Cerebellar cortex (tissue), 1 donor: ENCODE measurements around the gene MARCHF10.

ENCODE experiments used
- DNase-seq: peaks from one replicate; pipeline ENCODE4 v3.0.0-alpha.2; 2015; ENCODE audit warnings: low spot score

Gene MARCHF10

DNA sequence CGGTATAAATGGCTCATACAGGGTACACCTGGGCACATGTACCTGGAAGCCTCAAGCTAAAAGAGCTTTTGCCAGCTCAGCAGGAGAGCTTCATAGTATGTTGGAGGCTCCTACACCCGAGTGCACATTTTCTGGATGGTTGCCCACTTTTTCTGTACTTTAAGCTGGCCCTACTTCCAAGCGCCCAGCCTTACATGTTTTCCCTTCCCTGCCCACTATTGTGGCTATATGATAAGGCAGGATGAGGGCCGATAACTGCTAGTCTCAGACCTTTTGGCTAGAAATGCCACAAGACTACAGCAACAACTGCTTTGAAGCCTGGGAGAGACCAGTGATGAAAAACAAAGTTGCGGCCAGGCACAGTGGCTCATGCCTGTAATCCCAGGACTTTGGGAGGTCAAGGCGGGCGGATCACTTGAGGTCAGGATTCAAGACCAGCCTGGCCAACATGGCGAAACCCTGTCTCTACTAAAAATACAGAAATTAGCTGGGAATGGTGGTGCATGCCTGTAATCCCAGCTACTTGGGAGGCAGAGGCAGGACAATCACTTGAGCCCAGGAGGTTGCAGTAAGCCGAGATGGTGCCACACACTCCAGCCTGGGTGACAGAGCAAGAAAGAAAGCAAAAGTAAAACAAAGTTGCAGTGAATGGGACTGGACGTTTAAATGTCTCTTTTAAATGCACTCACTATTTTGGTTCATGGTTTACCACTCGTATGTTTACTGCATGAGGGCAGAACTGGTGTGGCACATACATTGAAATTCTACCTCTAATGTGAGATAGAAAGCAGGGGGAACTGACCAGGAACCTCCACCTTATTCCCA, 14.2 kb upstream of the MARCHF10 start:
- DNase-seq = no peak

DNA sequence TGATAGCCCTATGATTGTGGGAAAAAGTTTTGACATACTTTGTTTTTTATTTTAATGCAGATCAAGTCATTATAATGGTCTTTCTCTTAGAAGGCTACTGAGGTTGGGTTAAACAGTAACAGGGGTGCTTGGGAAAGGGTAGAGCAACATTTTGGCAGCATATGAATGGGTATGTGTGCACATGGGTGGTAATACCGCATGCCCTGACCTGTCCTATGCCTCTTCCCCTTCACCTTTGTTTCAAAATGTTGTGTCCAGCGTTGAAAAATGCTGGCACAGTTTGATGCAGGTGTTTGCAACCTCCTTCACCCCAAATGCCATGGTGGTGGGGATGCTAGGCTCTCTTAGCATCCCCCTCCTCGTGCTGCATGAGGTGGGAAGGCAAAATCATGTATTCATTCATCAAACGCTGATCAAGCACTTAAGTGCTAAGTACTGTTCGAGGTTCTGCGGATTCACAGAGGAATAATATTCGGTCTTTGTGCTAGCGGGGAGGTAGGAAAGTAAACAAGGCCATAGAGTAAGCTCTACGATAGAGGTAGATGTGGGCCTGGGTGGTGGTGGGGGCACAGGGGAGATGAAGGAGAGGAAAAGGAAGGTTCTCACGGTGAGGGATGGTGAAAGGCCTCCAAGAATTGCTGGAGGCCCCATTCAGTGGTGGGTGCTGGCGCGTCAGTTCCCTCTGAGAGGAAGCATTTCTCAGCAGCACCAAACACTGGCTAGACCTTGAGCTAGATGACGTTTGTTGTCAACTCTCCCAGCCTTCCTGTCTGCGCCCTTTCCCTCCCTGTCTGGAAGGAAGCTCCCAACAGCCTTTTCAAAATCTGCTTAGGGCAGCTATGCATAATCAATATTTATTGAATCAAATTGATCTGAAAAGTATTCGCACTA, 13.3 kb upstream of the MARCHF10 start:
- DNase-seq = no peak

DNA sequence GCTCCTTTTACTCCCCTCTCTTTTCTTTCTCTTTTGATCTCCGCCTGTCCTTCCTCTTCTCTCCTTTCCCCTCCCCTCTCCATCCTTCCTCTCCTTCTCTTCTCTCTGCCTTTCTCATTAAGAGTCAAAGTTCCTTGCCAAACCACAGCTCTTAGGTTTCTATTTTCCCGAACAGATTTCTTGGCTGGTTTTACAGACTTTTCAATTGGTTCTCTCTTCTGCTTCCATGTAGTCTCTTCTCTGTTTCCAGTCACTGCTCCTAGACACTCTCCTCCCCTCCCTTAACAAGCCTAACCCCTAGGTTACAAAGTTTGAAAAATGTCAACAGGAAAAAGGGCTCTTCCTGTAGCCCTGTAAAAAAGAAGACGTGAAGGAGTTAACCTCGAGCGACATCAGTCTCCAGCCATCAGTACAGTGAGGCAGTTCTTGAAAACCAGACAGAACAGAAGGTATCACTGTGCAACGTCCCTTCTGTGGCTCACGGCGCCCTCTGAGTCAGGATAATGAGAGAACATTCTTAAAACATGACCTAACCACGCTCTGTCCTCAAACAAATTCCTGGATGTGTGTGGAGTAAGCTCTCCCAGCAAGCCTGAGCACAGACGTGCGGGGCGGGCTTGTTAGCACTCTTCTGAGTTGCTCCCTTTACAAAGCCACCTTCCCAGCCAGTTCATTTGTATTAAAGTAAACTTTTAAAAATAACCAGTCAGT, 11.6 kb upstream of the MARCHF10 start:
- no peak for DNase-seq

DNA sequence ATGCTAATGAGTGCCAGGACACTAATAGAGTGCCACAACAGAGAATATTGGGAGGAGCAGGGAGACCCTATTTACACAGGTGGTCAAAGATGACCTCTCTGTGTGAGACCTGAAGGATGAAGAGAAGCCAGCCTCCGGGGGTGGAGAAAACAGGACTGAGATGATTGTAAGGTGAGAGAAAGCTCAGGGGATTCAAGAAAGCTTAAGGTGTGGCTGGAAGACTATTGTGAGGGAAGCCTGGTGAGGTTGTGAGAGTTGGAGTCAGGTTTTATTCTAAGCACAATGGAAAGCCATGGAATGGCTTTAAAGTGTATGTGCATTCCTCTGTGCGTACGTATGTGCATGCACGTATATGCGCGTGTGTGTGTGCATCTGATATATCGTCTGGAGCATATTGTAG, 10.4 kb upstream of the MARCHF10 start:
- no peak for DNase-seq

DNA sequence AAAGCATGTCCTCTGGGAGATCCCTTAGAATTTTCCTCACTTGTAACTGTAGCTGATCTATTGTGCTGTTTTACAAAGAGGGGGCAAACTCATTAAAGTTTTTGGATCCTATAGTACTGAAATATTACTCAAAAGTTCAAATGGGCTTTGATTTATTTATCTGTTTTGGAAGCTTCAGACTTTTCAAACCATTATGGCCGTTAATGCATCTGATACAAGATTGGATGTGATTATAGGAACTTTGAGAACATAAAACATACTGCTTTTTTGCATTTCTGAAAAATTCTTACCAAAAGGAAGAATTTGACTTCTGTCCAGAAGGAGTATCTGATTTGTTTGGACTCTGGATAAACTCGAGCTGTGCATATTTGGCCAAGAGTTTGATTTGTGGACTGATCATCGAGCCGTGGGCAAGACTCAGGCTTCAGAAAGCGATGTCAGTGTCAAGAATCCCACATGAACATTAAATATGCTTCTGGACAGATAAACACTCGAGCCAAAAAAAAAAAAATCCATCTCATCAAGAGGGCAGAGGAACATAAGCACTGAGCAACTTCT, 8.2 kb upstream of the MARCHF10 start:
- DNase-seq = no peak

DNA sequence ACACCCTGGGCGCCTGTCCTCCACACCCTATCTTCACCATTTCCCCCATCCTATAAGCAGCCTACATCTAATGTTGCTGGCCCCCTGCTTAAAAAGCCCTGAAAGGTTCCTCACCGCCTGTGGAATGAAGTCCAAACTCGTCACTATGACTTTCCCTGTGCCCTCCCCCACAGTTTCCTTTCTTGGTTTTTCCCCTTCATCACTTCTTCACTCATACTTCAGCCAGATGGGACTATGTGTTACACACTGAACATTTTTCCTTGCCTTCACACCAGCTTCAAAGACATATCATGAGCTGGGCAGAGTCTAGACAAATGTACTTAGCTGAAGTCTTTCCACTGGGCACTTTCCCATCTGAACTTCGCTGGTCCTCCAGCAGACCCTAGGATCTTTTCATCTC, 1.5 kb upstream of the MARCHF10 start:
- no peak for DNase-seq

DNA sequence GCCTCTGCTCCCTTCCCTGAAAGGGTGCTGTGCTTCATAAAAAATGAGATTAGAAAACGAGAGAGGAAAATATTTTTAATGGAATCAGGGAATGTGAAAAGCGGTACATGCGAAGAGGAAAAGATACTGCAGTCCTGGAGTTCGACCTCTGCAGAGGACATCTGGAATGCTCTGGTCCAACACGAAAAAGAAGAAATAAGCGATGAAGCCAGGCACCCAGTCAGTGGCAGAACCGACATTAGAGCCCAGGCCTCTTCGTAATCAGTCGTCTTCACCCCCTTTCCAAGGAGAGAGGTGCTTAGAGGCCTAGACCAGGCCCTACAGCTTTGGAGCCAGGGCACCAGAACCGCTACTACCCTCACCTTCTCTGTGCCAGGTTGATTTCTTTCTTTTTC, 459 bp upstream of the MARCHF10 start:
- no peak for DNase-seq

DNA sequence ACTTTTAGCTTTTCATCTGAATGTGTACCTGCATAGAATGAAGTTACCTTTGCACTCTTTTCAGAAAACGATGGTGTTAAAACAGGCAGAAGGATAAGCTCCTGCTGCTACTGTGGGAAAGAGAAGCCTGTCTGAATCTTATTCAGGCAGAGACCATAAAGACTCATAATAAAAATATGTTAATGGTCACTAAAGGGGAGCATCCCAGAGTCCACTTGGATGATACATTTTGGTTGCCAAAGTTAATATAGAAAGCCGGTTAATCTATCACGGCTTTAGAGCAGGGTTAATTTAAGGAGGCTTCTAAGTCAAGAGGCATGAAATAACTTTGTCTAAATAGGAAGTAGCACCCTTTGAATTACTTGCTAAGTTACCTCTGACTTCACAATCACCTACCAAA, 2.9 kb downstream of the MARCHF10 start:
- no peak for DNase-seq

DNA sequence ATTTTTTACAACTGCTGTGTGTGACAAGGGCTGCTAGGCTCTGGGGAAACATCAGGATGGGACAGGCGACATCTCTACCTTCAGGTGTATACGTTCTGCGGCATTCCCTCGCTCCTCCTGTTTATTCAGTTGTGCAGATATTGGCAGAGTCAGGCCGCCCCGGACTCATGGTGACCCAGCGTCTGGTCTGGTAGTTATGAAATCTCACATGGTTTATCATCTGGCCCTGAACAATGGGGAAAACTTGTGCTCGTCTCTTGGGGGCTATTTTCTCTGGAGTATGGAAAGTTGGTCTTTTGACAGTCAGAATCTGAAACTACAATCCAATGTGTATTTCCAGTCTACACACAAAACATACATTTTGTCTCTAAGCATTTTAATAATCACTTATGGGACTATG, 3.3 kb downstream of the MARCHF10 start:
- DNase-seq = no peak

DNA sequence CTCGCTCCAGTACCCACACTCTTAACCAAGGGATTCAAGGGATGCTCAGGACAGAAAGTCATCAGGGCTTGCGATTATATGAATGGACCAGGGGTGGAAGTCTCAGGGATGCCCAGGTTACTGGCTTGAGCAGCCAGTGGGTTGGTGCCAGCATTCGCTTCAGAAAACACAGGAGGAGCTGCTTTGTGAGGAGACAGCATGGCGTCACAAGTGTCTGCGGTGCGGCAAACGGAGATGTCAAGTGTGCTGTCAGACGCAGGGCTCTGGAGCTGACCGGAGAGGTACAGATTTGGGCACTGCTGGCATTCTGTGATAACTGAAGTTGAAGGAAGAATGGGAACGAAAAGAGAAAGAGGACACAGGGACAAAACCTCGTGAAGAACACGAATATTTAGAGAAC, 4.1 kb downstream of the MARCHF10 start:
- no peak for DNase-seq

DNA sequence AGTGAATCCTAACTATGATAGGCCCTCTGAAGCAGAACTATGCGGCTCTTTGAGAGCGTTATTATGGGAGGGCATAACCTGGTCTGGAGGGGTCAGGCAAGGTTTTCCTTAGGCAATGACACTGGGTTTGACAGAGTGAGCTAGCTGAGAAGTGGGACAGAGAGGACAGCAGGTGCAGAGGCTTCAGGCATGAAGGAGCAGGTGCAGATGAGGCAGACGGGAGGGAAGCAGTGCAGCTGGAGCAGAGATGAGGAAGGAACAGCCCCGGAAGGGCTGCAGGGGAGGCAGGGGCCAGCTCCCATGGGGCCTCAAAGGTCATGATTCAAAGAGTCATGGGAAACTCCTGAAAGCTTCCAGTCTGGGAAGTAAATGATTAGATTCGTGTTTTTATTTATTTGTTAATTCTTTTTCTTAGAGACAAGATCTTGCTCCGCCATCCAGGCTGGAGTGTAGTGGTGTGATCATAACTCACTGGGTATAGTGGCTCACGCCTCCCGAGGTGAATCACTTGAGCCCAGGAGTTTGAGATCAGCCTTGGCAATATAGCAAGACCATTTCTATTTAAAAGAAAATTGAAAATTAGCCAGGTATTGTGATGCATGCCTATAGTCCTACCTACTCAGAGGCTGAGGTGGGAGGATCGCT, 5.4 kb downstream of the MARCHF10 start:
- DNase-seq = no peak

DNA sequence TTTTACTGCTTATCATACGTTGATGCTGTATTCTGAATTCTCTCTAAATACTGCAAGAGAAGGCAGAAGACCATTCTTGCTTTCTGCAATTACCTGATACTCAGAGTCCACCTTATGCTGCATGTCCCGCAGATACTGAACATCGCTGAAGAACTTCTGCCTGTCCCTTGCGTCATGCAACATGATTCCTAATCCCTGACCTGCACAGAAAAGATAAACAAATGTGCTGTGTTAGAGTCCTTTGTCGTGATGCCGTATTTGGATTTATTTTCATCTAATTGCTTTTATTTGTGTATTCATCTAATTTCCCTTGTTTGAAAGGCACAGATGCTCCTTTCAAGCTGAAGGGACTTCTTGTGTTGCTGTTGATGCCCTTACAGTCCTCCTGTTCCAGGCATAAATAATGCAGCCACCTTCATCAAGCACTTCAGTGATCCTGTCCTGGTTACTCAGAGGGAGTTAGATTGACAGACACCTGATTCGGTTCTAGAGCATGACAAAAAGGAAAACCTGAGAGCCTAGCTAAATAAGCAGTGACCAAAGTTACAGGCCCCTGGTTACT, 6.5 kb downstream of the MARCHF10 start:
- no peak for DNase-seq

DNA sequence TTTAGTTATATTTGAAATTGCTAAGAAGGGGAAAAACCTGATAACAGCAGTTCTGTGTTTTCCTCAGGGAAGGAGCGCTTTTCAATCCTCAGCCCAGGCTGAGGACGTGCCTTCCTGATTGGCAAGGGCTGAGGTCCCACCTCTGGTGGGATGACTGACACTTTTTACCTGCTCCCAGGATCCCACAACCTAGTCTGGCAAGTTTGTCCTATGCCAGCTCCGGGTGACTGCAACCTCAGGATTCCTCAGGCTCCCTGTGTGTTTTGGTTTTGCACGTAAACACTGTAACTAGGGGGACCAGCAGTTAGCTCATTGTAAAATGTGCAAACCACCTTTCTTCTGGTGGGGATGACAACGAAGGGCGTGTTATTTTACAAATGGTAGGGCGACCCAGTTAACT, 7.5 kb downstream of the MARCHF10 start:
- no peak for DNase-seq

DNA sequence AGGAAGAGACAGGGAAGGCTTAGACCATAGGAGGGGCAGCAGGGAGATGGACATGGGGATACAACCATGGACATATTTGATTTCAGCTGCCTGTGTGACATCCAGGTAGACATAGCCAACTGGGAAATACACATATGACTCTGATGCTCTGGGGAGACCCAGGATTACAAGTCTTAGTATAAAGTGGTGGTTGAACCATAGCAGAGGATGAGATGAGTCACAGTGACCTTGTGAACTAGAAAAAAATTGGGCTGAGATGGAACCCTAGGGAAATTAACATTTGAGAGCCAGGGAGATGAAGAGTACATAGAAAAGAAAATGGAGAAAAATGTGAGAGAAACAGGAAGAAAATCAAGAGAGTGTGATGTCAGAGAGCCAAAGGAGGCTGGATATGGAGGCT, 10.2 kb downstream of the MARCHF10 start:
- no peak for DNase-seq

DNA sequence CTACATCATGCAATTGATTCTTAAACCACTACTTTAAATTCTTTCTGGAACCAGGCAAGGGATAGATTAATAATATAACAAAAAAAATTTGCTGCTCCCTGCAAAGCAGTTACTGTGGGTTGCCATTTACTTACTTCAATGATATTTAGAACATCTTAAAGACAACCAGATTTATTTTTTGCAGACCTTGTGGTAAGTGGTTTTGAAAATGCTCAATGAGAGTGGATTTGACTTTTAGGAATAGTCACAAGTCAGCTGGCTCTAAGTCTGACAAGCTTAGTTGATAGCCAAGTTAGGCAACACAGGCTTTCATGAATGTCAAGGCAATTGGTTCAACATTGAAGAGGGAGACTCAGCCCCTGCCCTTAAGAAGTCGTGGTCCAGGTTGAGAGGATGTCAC, 11.8 kb downstream of the MARCHF10 start:
- DNase-seq = no peak

DNA sequence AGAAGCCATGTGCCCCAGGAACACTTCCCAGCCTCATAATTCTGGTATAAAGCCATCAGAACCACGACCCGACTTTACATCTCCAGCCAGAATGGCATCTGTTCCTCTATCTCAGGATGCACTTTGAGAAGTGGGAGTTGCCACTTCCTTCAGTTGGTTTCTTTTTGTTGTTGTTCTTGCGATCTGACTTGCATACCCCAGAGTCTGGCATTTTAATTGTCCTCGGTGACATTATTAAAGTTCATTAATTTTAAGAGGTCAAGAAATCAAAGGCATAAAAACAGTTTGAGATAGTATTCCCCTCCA, 13.5 kb downstream of the MARCHF10 start:
- no peak for DNase-seq

DNA sequence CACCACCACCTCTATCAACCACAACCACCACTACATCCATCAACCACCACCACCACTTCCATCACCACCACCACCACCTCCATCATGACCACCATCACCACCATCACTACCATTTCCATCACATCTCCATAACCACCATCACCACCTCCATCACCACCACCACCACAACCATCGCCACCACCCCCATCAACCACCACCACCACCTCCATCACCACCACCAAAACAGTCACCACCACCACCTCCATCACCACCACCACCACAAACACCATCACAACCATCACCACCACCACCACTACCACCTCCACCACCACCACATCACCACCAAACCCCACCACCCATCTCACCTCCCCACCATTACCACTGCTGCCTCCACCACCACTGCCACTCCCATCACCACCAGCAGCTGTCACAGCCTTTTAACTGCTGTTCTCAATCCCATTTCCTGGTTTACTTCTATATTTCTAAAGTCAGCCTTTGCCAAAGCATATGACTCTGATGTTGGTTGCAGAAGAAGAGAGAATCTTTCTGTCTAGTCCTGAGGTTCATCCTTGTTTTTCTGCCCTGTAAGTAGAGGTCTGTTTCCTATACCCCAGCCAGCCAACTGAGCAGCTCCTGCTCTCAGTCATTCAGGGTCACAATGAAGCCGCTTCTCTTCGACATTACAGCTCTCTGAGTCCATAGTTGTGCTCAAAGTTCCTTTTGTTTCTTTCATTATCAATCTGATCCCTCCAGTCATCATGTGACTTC, 14.0 kb downstream of the MARCHF10 start:
- DNase-seq = no peak

DNA sequence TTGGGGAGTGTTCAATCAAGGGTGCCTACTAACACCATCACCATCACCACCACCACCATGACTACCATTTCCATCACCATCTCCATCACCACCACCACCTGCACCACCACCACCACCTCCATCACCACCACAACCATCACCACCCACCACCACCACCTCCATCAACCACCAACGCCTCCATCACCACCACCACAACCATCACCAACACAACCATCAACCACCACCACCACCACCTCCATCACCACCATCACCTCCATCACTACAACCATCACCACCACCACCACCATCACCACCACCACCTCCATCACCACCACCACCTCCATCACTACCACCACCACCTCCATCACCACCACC, 15.7 kb downstream of the MARCHF10 start:
- DNase-seq = no peak

DNA sequence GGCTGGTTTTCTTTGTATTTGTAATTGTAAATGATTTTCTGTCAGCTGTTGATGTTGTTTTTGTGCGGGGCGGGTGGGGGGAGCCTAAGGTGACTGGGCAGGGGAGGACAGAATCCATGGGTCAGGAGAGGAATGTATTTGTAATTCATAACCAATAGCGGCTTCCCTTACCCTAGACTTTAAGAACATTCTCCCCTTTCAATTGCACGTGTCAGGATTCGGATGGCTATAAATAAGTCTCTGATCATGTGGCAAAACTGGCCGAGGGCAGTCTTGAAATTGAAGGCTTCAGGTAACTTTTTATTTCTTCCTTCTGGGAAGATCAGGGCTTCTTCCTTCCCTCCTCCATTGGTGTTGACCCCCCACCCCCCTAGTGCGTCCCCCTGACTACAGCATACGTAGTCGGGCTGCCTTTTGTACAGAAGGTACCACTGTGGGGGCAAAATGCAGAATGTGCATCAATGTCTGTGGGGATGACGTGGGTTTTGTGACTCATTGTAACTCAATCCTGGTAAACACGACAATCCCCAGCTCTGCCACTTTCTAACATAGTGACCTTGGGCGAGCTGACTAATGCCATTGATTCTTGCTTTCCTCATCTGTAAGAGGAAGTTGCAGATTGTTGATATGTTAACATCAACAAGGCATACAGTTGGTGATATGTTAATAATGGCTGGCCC, 16.2 kb downstream of the MARCHF10 start:
- DNase-seq = no peak

DNA sequence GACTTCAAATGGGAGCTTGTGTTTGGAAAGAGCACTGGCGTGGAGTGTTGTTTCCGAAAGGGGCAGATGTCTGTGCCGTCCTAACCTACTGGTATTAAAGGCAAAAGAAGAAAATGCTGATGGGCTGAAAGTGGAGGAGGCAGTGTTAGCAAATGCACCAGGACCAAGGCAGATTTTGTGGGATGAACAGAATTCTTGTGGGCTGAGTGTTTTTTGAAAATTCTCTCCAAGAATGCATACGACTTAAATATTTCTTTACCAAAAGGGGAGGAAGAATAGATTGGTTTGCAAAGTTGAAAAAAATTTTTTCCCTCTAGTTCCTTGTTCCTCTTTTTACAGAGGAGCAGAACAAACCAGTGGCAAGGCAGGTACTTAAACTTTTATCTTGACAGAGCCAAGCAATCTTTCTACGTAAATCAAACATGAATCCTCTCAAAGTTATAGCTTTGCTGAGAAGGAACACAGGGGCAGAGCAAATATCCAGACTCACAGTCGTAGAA, 16.8 kb downstream of the MARCHF10 start:
- DNase-seq = no peak
